Hematopoietic multipotent progenitor cell treated with erythropoietin and hydrocortisone succinate and interleukin-3 and kit ligand, for 8 days (in vitro differentiated cells): Measurements from ENCODE around the gene TPM4.
A peak's percentile ranks its signal among the peaks of the same experiment; 100 is the strongest.

Source experiments
- DNase-seq: peaks from one replicate; pipeline ENCODE4 v3.0.0-alpha.2; 2015

TPM4 gene

GRCh38 chr19:16134510-16134909 lies 58.2 kb downstream of the TPM4 start:
- no peak for DNase-seq

GRCh38 chr19:16135430-16136127 lies 59.3 kb downstream of the TPM4 start:
- no peak for DNase-seq

- peak; percentile 34 for DNase-seq
Observed at GRCh38 chr19:16136185-16136999, 60.1 kb downstream of the TPM4 start.

GRCh38 chr19:16139752-16140151 lies 63.5 kb downstream of the TPM4 start:
- peak; percentile 65 for DNase-seq

GRCh38 chr19:16141043-16141442 lies 64.7 kb downstream of the TPM4 start:
- DNase-seq: peak; percentile 80

GRCh38 chr19:16142032-16142580 lies 65.8 kb downstream of the TPM4 start:
- DNase-seq: no peak

- DNase-seq: peak; percentile 59
Observed at GRCh38 chr19:16143399-16144215, 67.3 kb downstream of the TPM4 start, which contains the start of gene HSH2D. TSS of gene HSH2D (plus strand) at chr19:16143685. CDS start at chr19:16148751, 5,066 bp downstream.

- DNase-seq: no peak
Observed at GRCh38 chr19:16144216-16144581, 67.9 kb downstream of the TPM4 start.

GRCh38 chr19:16146112-16146511 lies 69.8 kb downstream of the TPM4 start:
- DNase-seq: no peak

GRCh38 chr19:16148443-16149229 lies 72.3 kb downstream of the TPM4 start:
- no peak for DNase-seq
